ENCODE data around the gene FAM25G. TPM values are rescaled to one million over a fixed set of nuclear protein-coding genes. Genes with fewer than 3 reads are reported as not detected.
"Not testable (repeated sequence)": the region's sequence is repeated elsewhere in the genome, so short reads cannot be mapped to it uniquely, and the experiment has no call there.

FAM25G gene
- polyA plus RNA-seq, 1 of the 3 experiments (the other 2 are of a cell fraction), result not detected

- H2AFZ ChIP-seq (ENCODE audit: low read depth); H3K4me1 ChIP-seq (ENCODE audit: control insufficient read depth in 1 of 2, insufficient read depth in 2 of 2, low read depth in 1 of 2, low read length in 1 of 2); H3K9me2 ChIP-seq; H3K36me3 ChIP-seq (replicated peaks in 1 of 2; ENCODE audit: control insufficient read depth in 1 of 2, insufficient read depth in 2 of 2, low read length in 1 of 2); H4K20me1 ChIP-seq (ENCODE audit: insufficient read depth); H3K9ac ChIP-seq; H3K27ac ChIP-seq (ENCODE audit: low read depth in 2 of 2, low read length in 1 of 2); H3K27me3 ChIP-seq (ENCODE audit: insufficient read depth); H3K4me2 ChIP-seq; CTCF ChIA-PET; H3K79me2 ChIP-seq (ENCODE audit: insufficient read depth); DNase-seq; H3F3A ChIP-seq (replicated peaks; ENCODE audit: insufficient read depth); POLR2A ChIA-PET; H3K4me3 ChIP-seq (ENCODE audit: low read depth in 2 of 2, low read length in 1 of 2); H3K9me3 ChIP-seq: not testable (repeated sequence)
- WGBS (ENCODE audit: low lambda C conversion rate), result 91% methylated on average over 12 of the region's 20 CpGs
Observed at GRCh38 chr10:47468731-47469528, 22.6 kb downstream of the FAM25G start.

GRCh38 chr10:47467957-47468356 is 23.5 kb downstream of the FAM25G start:
- H3K4me2 ChIP-seq; CTCF ChIA-PET; POLR2A ChIA-PET; H3F3A ChIP-seq (replicated peaks; ENCODE audit: insufficient read depth); H2AFZ ChIP-seq (ENCODE audit: low read depth); DNase-seq; H3K9ac ChIP-seq; H4K20me1 ChIP-seq (ENCODE audit: insufficient read depth); H3K79me2 ChIP-seq (ENCODE audit: insufficient read depth); H3K27me3 ChIP-seq (ENCODE audit: insufficient read depth); H3K4me3 ChIP-seq (ENCODE audit: low read depth in 2 of 2, low read length in 1 of 2); H3K27ac ChIP-seq (ENCODE audit: low read depth in 2 of 2, low read length in 1 of 2); H3K9me2 ChIP-seq; H3K36me3 ChIP-seq (replicated peaks in 1 of 2; ENCODE audit: control insufficient read depth in 1 of 2, insufficient read depth in 2 of 2, low read length in 1 of 2); H3K9me3 ChIP-seq; H3K4me1 ChIP-seq (ENCODE audit: control insufficient read depth in 1 of 2, insufficient read depth in 2 of 2, low read depth in 1 of 2, low read length in 1 of 2): not testable (repeated sequence)
- WGBS (ENCODE audit: low lambda C conversion rate), result 98% methylated on average over 5 of the region's 7 CpGs

- H3K79me2 ChIP-seq (ENCODE audit: insufficient read depth); DNase-seq; CTCF ChIA-PET; H3K9me3 ChIP-seq; H3K9ac ChIP-seq; H3F3A ChIP-seq (replicated peaks; ENCODE audit: insufficient read depth); H3K27ac ChIP-seq (ENCODE audit: low read depth in 2 of 2, low read length in 1 of 2); H3K27me3 ChIP-seq (ENCODE audit: insufficient read depth); H3K4me1 ChIP-seq (ENCODE audit: control insufficient read depth in 1 of 2, insufficient read depth in 2 of 2, low read depth in 1 of 2, low read length in 1 of 2); H3K36me3 ChIP-seq (replicated peaks in 1 of 2; ENCODE audit: control insufficient read depth in 1 of 2, insufficient read depth in 2 of 2, low read length in 1 of 2); H3K4me3 ChIP-seq (ENCODE audit: low read depth in 2 of 2, low read length in 1 of 2); H3K4me2 ChIP-seq; H3K9me2 ChIP-seq; H4K20me1 ChIP-seq (ENCODE audit: insufficient read depth); POLR2A ChIA-PET; H2AFZ ChIP-seq (ENCODE audit: low read depth): not testable (repeated sequence)
- WGBS (ENCODE audit: low lambda C conversion rate), result 83% methylated on average over 2 of the region's 5 CpGs
Observed at GRCh38 chr10:47467458-47467857, 24.0 kb downstream of the FAM25G start.

GRCh38 chr10:47465216-47465917 is 26.1 kb downstream of the FAM25G start:
- POLR2A ChIA-PET; H3F3A ChIP-seq (replicated peaks; ENCODE audit: insufficient read depth); H3K9me3 ChIP-seq; H3K4me3 ChIP-seq (ENCODE audit: low read depth in 2 of 2, low read length in 1 of 2); H3K27ac ChIP-seq (ENCODE audit: low read depth in 2 of 2, low read length in 1 of 2); H4K20me1 ChIP-seq (ENCODE audit: insufficient read depth); H3K27me3 ChIP-seq (ENCODE audit: insufficient read depth); H3K4me1 ChIP-seq (ENCODE audit: control insufficient read depth in 1 of 2, insufficient read depth in 2 of 2, low read depth in 1 of 2, low read length in 1 of 2); H3K4me2 ChIP-seq; H3K79me2 ChIP-seq (ENCODE audit: insufficient read depth); H3K9ac ChIP-seq; H3K9me2 ChIP-seq; DNase-seq; CTCF ChIA-PET; H2AFZ ChIP-seq (ENCODE audit: low read depth); H3K36me3 ChIP-seq (replicated peaks in 1 of 2; ENCODE audit: control insufficient read depth in 1 of 2, insufficient read depth in 2 of 2, low read length in 1 of 2): not testable (repeated sequence)
- WGBS (ENCODE audit: low lambda C conversion rate), result 90% methylated on average over 14 of the region's 14 CpGs

- H3K27ac ChIP-seq (ENCODE audit: low read depth in 2 of 2, low read length in 1 of 2); POLR2A ChIA-PET; H3K9me2 ChIP-seq; H3K4me1 ChIP-seq (ENCODE audit: control insufficient read depth in 1 of 2, insufficient read depth in 2 of 2, low read depth in 1 of 2, low read length in 1 of 2); H3K4me2 ChIP-seq; H3F3A ChIP-seq (replicated peaks; ENCODE audit: insufficient read depth); DNase-seq; H2AFZ ChIP-seq (ENCODE audit: low read depth); H3K9ac ChIP-seq; CTCF ChIA-PET; H3K4me3 ChIP-seq (ENCODE audit: low read depth in 2 of 2, low read length in 1 of 2); H3K9me3 ChIP-seq; H3K36me3 ChIP-seq (replicated peaks in 1 of 2; ENCODE audit: control insufficient read depth in 1 of 2, insufficient read depth in 2 of 2, low read length in 1 of 2); H3K79me2 ChIP-seq (ENCODE audit: insufficient read depth); H4K20me1 ChIP-seq (ENCODE audit: insufficient read depth); H3K27me3 ChIP-seq (ENCODE audit: insufficient read depth): not testable (repeated sequence)
- WGBS (ENCODE audit: low lambda C conversion rate), result no CpG with 5 or more reads among the region's 9 CpGs
Observed at GRCh38 chr10:47462577-47463358, 28.7 kb downstream of the FAM25G start.

Measured in SK-N-SH (cell line).